HCT116 (cell line): ENCODE results near the gene NDUFS6.

Experiments
- CEBPB ChIP-seq: IDR thresholded peaks from 2 replicates; pipeline ENCODE4 v1.6.1; 2012; ENCODE audit warnings: low read depth
- ELF1 ChIP-seq: IDR thresholded peaks from 2 replicates; pipeline ENCODE4 v1.6.1; 2012; ENCODE audit warnings: low read depth, borderline replicate concordance
- EZH2 ChIP-seq: fragments of 200-600 bp; sonication (generic); IDR thresholded peaks from 2 replicates; pipeline ENCODE4 v1.6.1; 2017; ENCODE audit warnings: antibody characterized with exemption, mixed run types
- POLR2A ChIP-seq: IDR thresholded peaks from 2 replicates; pipeline ENCODE4 v1.7.0; 2011; ENCODE audit warnings: borderline replicate concordance; ENCODE audit not compliant: insufficient read depth, insufficient read length; ENCODE audit errors: extremely low read depth
- POLR2AphosphoS5 ChIP-seq: IDR thresholded peaks from 2 replicates; pipeline ENCODE4 v1.6.1; 2011; ENCODE audit warnings: mild to moderate bottlenecking, low read depth, low read length, moderate library complexity
- RAD21 ChIP-seq: IDR thresholded peaks from 2 replicates; pipeline ENCODE4 v1.6.1; 2012; ENCODE audit warnings: low read depth, mild to moderate bottlenecking
- YY1 ChIP-seq: IDR thresholded peaks from 2 replicates; pipeline ENCODE4 v1.6.1; 2011; ENCODE audit warnings: low read length, low read depth, moderate library complexity, mild to moderate bottlenecking; ENCODE audit not compliant: insufficient replicate concordance; ENCODE audit errors: extremely low read depth
- ZNF274 ChIP-seq: fragments of 200-500 bp; sonication (Bioruptor generic); IDR thresholded peaks from 2 replicates; pipeline ENCODE4 v1.6.1; 2014; ENCODE audit warnings: mild to moderate bottlenecking, low read depth, low read length, inconsistent platforms
- TF ChIP-seq, protein P1 (sequence below), 3 experiments: fragments of 200-600 bp in 1 of 3; sonication (generic) in 1 of 3; IDR thresholded peaks in 2 of 3; conservative IDR thresholded peaks in 1 of 3; 2 replicates each; pipeline ENCODE4 v1.5.1; 2012 to 2017; ENCODE audit warnings: low read depth in 2 of 3, low read length in 2 of 3, antibody characterized with exemption in 1 of 3, borderline replicate concordance in 1 of 3, control low read depth in 1 of 3, mild to moderate bottlenecking in 1 of 3, mixed read lengths in 1 of 3, mixed run types in 1 of 3, moderate library complexity in 1 of 3; ENCODE audit not compliant: insufficient read depth in 1 of 3
- TF ChIP-seq, protein P2 (sequence below): IDR thresholded peaks from 2 replicates; pipeline ENCODE4 v1.6.1; 2012

DNA sequence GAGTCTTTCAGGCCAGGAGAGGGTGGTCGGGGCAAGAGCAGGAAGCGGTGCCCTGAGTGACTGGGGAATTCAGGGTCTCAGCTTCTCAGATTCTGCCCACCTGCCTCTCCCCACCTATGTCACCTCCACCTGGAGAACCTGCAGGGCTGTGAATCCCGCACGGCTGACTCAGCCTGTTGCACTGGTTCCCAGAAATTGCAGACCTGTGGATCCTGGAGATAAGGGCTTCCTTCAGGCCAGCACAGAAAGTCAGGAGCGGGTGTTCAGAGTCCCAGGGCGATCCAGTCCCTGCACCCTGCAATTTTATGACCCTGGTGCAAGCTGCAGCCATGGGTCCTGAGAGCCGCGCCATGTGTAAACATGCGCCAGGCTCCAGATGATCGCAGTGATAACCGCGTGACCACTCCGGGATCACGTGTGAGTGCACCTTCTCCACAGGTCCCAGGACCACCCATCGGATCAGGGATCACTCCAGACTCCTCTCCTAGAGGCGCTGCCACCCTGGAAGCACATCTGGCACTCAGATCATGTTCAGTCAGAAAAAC is 63.8 kb downstream of the NDUFS6 start:
- TF ChIP-seq POLR2A (no peak), POLR2AphosphoS5 (no peak), ZNF274 (no peak), CEBPB (no peak), YY1 (no peak), ELF1 (no peak), RAD21 (no peak), EZH2 (no peak)
- TF ChIP-seq, protein P1, sequence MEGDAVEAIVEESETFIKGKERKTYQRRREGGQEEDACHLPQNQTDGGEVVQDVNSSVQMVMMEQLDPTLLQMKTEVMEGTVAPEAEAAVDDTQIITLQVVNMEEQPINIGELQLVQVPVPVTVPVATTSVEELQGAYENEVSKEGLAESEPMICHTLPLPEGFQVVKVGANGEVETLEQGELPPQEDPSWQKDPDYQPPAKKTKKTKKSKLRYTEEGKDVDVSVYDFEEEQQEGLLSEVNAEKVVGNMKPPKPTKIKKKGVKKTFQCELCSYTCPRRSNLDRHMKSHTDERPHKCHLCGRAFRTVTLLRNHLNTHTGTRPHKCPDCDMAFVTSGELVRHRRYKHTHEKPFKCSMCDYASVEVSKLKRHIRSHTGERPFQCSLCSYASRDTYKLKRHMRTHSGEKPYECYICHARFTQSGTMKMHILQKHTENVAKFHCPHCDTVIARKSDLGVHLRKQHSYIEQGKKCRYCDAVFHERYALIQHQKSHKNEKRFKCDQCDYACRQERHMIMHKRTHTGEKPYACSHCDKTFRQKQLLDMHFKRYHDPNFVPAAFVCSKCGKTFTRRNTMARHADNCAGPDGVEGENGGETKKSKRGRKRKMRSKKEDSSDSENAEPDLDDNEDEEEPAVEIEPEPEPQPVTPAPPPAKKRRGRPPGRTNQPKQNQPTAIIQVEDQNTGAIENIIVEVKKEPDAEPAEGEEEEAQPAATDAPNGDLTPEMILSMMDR (IDR thresholded peaks at IDR 0.05 in 2 of 3, conservative IDR thresholded peaks at IDR 0.05 in 1 of 3; ENCODE audit: borderline replicate concordance in 1 of 3, insufficient read depth in 1 of 3, low read depth in 2 of 3, low read length in 2 of 3) = no peak
- TF ChIP-seq, protein P2, sequence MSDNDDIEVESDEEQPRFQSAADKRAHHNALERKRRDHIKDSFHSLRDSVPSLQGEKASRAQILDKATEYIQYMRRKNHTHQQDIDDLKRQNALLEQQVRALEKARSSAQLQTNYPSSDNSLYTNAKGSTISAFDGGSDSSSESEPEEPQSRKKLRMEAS = no peak
